GM21786 (cell line): Measurements from ENCODE around the gene RIPOR1.

Experiments used
- ATAC-seq: cut with Tn5 transposase; IDR thresholded peaks from one replicate; pipeline ENCODE4 v1.9.1; 2021; ENCODE audit not compliant: unreplicated experiment

RIPOR1 gene

DNA sequence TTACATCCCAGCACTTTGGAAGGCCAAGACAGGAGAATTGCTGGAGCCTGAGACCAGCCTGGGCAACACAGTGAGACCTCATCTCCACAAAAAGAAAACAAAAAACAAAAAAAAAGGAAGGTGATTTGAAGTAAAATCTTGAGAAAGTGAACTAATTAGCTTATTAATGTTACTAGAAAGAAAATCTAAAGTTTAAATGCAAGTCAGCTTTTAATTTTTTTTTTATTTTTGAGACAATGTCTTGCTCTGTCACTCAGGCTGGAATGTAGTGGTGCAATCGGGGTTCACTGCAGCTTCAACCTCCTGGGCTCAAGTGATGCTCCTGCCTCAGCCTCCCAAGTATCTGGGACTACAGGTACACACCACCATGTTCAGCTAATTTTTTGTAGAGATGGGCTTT, 30.2 kb downstream of the RIPOR1 start:
- no peak for ATAC-seq

DNA sequence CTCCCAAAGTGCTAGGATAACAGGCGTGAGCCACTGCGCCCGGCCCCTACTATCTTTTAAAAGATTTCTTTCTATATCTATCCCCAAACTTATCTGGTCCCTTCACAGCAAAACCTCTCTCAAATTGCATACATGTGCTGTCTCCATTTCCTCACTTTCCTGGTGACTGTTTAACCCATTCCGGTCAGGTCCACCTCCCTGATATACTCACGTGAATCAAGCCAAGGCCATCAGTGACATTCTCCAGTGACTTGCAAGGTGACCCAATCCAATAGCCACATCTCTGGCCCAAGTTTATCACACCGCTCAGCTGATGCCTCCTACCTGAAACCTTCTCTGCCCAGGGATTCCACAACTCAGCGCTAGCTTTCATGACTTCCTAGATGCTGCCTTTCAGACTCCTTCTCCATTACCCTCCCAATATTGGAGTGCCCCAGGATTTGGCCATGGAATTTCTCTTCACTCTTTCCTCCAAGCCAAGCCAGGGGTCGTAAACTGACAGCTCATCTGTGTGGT, 32.3 kb downstream of the RIPOR1 start:
- no peak for ATAC-seq

DNA sequence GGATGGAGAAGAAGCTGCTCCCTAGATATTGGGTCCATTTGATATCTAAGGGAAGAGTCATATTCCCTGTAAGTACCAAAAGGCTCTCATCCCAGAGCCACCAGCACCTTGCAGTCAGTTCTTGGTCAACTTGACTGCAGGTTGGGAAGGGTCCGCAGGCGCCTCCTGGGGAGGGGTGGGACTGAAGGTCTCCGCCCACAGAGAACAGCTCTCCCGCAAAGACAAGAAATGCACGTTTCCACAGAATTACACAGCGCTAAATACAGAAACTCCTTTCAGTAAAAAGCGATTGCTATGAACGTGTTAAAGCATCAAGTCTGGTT, 32.8 kb downstream of the RIPOR1 start:
- ATAC-seq = no peak

DNA sequence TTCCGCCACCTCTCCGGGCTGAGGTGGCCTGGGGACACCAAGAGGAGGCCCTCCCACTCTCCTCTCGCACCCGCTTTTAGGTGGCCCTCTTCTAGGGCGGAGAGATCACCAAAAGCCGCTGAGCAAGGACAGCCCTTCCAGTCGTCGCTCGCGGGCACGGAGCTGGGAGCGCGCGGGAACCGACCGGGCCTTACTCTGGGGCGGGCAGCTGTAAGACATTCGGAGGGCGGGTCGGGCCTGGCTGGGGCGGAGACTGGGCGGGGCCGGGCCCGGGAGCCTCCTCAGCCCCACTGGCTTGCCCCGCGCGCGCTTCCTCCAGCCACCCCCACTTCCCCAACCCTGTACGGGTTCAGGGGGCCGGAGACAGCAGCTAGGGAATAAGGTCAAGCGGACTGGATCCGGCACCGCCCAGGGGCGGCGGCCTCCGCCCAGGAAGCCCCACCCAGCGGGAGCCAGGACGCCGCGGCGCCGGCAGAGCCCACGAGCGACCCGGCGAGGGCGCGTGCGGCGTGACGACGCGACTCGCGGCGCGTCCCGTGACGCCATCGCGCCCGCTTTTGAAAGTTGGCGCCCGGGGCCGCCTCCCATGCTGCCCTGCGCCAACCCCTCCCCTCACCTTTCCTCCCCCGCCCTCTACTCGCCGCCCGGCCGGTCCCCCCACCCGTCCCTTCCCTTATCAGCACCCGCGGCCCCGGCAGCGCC, 33.3 kb downstream of the RIPOR1 start:
- ATAC-seq = peak; percentile 77

DNA sequence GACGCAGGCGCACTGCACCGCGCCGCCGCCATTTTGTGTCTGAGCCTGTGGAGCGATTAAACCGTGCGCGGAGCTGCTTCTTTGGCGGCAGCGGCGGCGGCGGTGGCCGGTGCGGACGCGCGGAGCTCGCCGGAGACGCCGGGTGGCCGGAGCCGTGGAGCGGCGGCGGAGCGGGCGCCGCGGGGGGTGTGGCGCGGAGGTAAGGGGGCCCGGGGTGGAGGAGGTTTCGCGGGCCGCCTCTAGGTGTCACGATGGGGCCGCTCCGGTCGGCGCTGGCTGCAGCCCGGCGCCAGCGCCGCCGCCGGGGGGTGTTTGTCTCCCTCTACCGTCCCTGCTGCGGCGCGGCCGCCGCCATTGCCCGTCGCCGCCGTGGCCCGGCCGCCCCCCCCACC, 33.9 kb downstream of the RIPOR1 start, which contains the start of gene CTCF:
Gene CTCF (plus strand): TSS at position 1 of the 392 bp plus-strand sequence. CDS start 48,307 bp downstream, outside the sequence.
- peak; percentile 35 for ATAC-seq

DNA sequence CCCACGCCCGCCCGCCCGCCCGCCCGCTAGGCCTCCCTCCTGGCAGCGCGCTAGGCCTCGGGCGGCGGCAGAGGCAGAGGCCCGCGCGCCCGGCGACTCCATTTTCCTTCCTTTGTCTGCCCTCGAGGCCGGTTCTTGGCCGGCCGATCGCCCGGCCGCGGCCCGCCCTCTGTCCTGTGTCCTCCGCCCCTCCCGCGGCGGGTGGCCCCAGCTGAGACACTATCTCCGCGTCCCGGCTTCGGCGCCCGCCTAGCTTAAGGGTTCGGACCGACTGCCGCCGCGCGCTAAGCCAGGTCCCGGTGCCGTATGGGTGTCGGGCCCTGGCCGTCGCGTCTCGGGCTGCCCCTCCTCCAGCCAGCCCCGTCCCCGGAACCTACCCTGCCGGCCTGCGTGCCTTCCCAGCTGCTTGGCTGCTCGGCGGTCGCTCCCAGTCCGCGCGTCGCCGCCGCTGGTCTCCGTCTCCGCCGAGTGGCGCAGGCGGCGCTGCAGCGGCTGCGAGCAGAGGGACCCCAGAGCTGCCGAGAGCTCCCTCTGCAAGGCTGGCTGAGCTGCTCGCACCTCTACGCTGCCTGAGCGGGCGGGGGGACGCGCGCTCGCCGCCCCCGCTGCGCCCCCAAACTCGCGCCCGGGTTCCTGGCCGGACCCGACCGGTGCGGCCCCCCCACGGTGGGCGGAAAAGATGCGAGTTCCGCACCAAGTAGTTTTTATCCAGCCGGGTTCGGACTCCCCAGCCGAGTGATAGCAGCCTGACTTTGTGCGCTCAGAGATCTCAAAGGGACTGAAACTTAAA, 34.5 kb downstream of the RIPOR1 start:
- ATAC-seq = peak; percentile 3

DNA sequence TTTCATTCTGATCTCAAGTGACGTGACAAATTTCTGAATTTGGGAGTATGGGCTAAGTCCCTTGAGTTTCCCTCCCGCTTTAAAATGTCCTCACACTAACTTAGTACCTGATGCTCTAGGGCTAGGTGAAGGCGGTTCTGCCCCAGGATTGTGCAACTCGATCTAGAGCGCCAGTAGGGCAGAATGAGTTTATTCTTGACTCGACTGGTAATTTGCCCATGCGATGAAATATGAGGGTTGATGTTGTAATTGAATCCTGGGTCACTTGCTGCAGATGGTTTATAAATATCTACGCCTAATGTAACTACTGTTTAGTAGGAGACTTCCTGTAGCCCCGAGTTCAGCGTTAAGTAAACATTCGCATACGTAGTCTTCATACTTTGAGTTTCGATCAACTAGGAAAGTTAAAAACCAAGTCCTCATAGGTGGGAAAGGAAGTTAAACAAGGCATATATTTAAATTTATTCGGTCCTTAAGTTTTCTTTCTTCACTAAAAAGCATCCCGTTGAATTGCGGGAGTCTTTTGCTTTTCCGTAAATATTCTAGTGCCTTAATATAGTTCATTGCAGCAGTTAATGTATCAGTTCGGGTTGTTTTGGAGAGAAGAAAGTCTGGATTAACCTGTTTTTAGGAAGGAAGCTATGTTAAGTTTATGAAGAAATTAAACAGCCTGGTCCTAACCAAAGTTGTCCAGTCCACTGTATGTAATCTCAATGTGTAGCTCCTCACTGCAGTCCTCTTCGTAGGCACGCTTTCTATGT, 35.3 kb downstream of the RIPOR1 start:
- ATAC-seq = no peak

DNA sequence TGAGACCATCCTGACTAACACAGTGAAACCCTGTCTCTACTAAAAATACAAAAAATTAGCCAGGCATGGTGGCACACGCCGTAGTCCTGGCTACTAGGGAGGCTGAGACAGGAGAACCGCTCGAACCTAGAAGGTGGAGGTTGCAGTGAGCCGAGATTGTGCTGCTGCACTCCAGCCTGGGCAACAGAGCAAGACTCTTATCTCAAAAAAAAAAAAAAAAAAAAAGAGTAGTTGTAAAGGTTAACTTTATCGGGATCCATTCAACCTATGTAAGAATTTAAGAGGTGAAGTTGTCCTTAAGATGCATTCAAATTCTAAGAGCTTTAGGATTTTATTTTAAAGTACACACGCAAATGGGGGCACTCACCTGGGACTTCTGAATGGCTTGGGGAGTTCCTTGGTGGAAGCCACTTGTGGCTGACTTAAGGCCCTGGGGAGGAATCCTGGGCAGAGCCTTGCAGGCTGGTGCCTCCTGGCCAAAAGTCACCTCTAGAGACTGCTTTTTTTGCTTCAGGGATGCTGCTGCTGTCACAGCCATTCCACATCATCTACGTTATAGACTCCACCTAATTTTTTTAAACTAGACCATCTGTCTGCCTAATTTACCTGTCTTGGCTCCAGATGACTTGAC, 37.0 kb downstream of the RIPOR1 start:
- no peak for ATAC-seq

DNA sequence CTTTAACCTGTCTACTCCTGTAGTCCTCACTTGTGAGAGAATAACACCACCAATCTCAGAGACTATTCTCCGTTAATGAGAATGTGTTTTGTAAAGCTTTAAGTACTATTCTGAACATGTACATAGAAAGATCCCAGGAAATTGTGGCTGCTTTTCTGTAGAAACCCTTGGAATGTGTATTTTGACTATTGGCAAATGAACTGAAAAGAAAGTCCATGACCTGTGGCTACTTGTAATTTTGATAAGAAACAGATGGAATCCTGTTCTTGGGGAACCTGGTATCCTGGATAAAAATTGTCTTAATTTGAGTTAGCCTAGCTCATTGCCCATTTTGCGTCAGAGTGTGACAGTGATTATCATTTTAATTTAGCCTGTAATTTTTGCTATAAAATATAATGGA, 42.8 kb downstream of the RIPOR1 start:
- no peak for ATAC-seq

DNA sequence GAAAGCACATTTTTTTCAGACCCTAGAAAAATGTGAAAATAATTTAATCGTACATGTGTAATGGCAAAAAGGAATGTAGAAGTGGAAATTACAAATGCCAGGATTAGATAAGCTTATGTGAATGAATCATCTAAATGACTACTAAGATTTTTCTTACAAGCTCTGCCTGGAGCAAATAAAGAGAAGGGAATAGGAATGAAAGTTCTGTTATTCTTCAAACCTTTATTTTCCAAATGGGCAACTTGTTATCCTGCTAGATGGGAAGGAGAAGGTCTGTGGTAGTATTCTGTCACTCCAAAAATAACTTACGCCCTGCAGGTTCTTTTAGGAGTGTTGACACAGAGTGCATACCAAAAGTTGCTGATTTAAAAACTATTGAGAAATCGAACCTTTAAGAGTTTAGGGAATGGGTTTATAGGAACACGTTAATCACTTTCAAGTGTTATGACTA, 43.4 kb downstream of the RIPOR1 start:
- ATAC-seq = no peak

DNA sequence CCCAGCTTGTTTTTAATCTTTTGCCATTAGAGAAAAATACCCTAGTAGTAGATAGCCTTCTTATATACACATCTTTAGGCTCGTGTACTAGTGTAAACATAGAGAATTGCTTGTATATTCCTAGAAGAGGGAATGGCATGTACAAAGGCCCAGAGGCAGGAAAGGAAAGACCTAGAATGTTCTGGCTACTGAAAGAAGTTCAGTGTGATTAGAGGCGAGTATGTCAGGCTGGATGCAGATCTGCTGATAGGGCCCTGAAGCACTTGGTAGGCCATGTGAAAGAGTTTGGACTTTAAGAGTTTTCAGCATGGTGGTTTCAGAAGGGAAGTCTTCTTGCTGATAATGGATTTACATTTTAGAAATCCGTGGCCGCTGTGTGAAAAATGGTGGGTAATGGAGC, 51.1 kb downstream of the RIPOR1 start:
- ATAC-seq = no peak

DNA sequence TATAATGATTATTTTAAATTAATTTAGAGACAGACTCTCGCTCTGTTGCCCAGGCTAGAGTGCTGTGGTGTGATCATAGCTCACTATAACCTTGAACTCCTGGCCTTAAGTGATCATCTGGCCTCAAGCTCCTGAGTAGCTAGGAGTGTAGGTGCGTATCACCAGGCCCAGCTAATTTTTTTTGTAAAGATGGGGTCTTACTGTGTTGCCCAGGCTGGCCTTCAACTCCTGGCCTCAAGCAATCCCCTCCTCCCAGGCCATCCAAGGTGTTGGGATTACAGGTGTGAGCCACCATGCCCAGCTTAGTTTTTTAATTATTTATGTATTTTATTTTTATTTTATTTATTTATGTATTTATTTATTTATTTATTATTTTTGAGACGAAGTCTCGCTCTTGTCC, 51.6 kb downstream of the RIPOR1 start:
- ATAC-seq = no peak

DNA sequence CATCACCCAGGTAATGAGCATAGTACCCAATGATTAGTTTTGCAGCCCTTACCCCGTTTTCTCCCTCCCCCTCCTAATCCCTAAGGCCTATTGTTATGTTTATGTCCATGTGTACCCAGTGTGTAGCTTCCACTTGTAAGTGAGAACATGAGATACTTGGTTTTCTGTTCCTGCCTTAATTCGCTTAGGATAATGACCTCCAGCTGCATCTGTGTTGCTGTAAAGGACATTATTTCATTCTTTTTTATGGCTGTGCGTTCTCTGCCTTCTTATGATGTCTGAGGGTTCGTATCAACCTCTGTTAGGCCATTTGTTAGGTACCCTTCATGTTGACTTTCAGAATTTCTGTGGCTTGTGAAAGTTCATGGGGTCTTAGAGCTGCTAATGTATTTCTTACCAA, 64.7 kb downstream of the RIPOR1 start:
- no peak for ATAC-seq

DNA sequence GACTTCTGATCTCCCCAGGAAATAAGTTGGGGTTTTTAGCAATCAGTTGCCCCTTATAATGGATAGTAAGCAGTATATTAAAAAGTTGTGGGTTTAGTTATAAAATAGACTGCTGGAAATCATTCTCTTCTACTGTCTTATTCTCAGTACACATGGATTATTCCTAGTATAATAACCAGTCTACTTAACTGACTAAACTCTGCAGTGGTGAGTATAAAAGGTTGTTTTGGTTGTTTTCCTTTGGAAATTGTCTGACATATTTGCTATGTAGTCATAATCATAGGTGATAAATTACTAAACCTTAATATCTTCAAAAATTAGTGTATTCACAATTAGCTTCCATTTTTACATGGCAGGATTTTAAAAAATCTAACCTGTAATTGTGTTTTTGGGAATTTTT, 65.1 kb downstream of the RIPOR1 start:
- ATAC-seq = no peak

DNA sequence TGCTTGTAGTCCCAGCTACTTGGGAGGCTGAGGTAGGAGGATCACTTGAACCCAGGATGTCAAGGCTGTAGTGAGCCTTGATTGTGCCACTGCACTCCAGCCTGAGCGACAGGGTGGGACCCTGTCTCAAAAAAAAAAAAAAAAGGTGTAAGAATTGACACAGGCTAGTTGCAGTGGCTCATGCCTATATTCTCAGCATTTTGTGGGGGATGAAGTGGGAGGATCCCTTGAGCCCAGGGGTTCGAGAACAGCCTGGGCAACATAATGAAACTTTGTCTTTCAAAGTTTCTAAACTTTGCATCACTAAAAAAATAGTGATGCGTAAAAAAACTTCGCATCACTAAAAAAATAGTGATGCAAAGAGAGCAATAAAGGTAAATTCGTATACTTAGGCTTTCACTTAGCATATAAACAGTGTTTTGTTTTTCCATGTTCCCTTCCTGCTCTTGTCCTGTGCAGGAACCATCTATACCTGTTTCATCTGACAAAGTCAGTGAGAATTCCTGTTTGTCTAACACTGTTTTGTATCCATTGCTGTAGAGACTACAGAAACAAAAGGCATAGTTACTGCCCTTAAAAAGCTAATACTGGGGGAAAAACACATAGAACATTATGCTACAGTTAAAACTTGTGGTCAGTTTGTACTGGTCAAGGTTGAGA, 65.8 kb downstream of the RIPOR1 start:
- no peak for ATAC-seq

DNA sequence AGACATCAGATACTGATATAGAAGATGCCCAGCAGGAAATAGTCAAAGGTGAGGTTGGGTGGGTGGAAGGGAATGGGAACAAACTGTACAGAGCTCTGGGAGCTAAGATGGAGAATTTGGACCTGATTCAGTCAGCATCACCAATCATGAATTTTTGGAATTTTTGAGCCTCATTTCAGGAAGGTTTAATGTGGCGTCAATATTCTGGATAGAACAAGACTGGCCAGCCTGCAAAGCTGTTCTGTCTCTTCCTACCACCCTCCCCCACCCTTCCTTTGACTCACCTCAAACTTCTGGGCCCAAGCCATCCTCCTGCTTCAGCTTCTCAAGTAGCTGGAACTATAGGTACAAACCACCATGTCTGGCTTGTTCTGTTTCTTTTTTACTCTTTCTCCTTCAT, 66.3 kb downstream of the RIPOR1 start:
- ATAC-seq = no peak
